ENCODE measurements around the gene ST8SIA1. TPM values are rescaled to one million over a fixed set of nuclear protein-coding genes. Genes with fewer than 3 reads are reported as not detected.

The ST8SIA1 gene
- total RNA-seq, 1 donor from 2014 or later, result 1.5 TPM

DNA sequence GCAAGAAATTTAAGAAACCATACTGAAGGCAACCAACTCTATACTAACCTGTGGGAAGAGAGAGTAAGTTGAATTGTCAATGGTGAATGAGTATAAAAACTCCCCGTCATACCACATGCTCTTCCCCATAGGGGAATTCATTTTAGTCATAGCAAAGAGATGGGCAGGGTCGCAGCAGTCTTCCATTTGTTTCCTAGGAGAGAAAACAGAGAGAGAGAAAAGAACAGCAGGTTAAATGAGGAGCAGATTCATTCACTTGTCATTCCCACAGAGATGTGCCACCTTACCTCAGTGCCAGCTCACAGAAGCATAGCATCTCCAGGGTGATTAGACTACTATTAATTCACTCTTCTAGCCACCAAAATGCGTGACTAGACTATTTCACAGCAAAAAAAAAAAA lies 47.4 kb downstream of the ST8SIA1 start:
- intact Hi-C loops (cut with DNase I), result no loop called here
- DNase-seq (ENCODE audit: low spot score), result no peak

DNA sequence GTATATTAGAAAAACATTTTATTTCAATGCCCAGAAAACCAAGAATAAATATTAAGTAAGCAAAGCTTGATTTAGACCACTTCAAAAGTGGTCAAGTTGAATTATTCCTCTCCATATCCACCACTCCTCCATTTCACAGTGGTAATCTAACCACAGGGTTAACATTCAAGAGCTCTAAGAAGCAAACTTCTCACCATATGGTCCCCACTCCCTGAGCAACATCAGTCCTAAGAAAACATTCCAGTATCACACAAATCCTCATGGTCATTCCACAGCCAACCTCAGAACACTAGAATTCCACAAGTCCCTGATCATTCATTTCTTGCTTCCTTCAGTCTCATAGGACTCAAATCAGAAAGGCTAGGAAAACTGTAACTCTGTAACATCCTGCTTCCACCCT lies 47.9 kb downstream of the ST8SIA1 start:
- DNase-seq (ENCODE audit: low spot score), result no peak
- intact Hi-C loops (cut with DNase I), result no loop called here

- no peak for DNase-seq (ENCODE audit: low spot score)
These were observed 48.7 kb downstream of the ST8SIA1 start for GRCh38 chr12:22285846-22286245.

DNA sequence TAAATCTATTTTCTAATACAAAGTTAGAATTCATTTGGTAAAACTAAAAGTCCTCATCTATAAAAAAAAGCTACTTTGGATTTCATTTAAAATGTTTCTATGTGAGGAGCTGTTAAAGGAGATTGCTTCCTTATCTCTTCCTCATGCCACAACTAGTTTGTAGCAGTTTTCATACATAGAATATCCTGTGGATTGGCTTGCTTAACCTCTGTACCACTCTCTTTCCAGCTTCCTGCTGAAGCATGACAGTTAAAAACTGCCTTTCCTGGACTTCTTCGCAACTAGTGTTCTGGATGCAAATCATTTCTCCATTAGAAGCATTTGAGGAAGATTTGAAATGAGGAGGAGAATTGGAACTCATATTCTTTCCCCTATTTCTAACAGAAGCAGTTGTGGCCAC lies 49.6 kb downstream of the ST8SIA1 start:
- no peak for DNase-seq (ENCODE audit: low spot score)
- intact Hi-C loops (cut with DNase I), result no loop called here

More at GRCh38 chr12:22285846-22286245, 48.7 kb downstream of the ST8SIA1 start:
- intact Hi-C loops (cut with DNase I), result no loop called here

DNA sequence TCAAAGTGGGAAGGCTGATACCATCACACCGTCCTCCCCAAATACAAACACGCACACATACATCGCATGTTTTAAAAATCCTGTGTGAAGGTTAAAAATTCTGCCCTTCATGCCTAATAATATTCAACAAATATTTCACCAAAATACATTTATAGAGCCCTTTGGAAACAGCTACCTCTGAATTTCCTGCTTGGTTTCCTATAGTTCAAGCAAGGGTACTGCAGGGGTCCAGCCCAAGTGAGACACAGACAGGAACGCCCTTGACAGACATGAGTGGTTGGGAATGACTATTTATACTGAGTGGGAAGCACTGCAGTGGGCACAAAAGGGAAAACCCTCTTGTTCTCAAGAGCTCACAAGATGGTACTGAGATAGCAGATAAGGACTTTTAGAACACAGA lies 51.0 kb downstream of the ST8SIA1 start:
- no peak for DNase-seq (ENCODE audit: low spot score)
- intact Hi-C loops (cut with DNase I), result no loop called here

GRCh38 chr12:22283006-22283506 lies 51.5 kb downstream of the ST8SIA1 start:
- DNase-seq (ENCODE audit: low spot score), result no peak
- intact Hi-C loops (cut with DNase I), result no loop called here

DNA sequence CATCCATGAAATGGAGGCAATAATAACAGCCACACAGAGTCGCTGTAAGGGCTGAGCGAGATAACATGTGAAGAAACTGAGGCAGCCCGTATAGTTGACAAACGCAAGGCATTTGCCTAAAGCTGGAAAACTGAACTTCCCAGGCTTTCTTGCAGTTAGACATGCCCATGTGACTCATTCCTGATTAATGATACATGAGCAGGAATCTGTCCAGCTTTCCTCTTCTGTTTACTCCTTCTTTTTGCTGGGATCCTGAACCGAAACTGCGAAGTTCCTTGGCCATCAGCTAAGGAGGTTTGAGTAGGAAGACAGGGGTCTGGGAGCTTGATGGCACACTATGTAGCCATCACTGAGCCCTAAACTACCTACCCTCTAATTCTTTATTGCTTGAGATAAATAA lies 52.2 kb downstream of the ST8SIA1 start:
- intact Hi-C loops (cut with DNase I), result no loop called here
- no peak for DNase-seq (ENCODE audit: low spot score)

GRCh38 chr12:22276867-22277266 lies 57.6 kb downstream of the ST8SIA1 start:
- DNase-seq (ENCODE audit: low spot score), result no peak
- intact Hi-C loops (cut with DNase I), result loop anchor here (5.0 kb wide), 1 partner anchor 35 kb away; no protein-coding TSS in a partner anchor

DNA sequence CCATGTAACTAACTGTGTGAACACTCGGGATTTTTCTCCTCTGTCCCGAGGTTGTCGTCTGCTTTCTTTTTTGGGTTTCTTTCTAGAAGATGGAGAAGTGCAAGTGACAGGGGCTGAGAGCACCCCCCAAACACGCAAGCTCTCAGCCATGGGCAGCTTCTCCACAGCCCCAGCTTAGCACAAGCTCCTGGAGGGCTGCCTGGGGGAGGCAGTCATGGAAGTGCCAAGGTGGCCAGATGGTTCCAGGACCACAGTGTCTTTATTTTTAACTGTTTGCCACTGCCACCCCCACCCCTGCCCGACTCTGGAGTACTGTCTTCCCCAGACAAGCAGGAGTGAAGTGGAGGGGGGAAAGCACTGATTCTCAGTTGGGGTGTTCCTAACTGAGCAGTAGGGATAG lies 58.2 kb downstream of the ST8SIA1 start:
- DNase-seq (ENCODE audit: low spot score), result no peak
- intact Hi-C loops (cut with DNase I), result loop anchor here (5.0 kb wide), 1 partner anchor 36 kb away; no protein-coding TSS in a partner anchor

DNA sequence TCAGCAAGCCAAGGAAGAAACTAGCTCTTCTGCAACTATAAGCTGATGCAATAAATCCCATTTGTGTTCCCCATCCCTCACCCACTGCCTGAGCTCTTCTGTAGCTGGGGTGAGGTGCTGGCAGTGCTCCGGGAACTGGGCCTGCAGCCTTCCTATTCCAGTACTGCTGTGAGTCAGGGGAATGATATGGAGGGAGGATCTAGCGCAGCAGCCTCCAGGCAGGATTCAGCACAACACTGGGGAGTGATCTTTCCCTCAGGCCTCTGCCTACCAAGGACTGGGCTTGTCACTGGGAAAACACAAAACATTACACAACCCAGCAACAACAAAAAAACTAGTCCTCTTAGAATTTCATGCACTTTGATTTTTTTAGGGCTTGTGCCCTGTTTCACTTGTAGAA lies 58.7 kb downstream of the ST8SIA1 start:
- intact Hi-C loops (cut with DNase I), result loop anchor here (5.0 kb wide), 1 partner anchor 36 kb away; no protein-coding TSS in a partner anchor

DNA sequence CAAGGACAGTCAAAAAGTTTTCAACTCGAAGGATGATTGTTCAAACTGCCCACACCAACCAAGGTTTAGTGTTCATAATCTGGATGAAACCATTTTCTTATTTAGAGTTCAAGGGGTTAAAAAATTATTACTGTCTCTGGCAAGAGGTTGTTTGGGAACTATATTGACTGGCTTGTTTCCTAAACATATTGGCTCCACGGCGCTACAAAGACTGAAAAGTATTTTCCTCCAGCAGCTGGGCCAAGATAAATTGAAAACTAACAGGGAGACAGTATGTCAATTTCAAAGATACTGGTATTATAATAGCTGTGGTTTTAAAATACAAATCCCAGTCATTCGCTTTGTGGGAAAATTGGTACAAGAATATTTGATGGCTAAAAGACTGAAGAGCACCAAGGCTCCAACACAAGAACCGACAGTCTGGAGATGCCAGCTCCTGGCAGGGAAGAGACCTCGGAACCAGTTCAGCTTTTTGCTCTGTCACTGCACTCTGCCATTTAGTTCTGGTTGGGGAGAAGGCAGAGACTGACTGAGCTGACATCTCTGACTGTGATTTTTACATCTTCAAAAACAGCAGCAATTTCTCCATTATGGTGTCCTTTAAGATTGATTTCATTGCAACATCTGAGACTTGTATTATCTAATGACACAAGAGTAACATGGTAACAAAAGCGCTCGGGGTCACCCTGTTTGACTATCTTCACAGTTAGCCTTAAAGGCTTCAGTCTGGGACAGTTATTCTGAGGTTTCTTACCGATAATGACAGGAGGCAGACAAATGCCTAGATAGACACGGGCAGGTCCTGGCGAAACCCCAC lies 62.0 kb downstream of the ST8SIA1 start:
- intact Hi-C loops (cut with DNase I), result no loop called here
- no peak for DNase-seq (ENCODE audit: low spot score)

More for the DNA sequence above, 58.7 kb downstream of the ST8SIA1 start:
- DNase-seq (ENCODE audit: low spot score), result peak; percentile 81

- intact Hi-C loops (cut with DNase I), result no loop called here
- no peak for DNase-seq (ENCODE audit: low spot score)
These were observed 63.5 kb downstream of the ST8SIA1 start for GRCh38 chr12:22271023-22271422.

- intact Hi-C loops (cut with DNase I), result no loop called here
- no peak for DNase-seq (ENCODE audit: low spot score)
These were observed 65.5 kb downstream of the ST8SIA1 start for GRCh38 chr12:22268973-22269372.

GRCh38 chr12:22268406-22268805 lies 66.1 kb downstream of the ST8SIA1 start:
- intact Hi-C loops (cut with DNase I), result no loop called here

GRCh38 chr12:22266101-22266500 lies 68.4 kb downstream of the ST8SIA1 start:
- no peak for DNase-seq (ENCODE audit: low spot score)
- intact Hi-C loops (cut with DNase I), result no loop called here

More at GRCh38 chr12:22268406-22268805, 66.1 kb downstream of the ST8SIA1 start:
- no peak for DNase-seq (ENCODE audit: low spot score)

DNA sequence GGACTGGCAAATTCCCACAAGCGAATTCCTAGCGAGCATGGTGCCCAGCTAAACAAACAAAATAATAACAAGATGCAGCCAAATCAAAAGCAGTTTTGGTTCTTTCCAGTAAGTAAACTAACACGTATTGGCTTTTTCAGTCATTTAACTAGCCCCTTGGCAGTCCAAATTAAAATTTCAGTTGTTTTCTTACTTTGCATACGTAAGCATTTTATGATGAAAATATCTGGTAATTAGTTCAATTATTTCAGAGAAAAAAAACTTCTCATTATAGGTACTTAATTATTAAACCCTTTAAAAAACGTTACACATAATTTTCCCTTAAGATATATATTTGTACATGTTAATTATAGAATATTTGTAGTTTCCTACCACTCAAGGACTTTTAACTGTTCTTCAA lies 70.1 kb downstream of the ST8SIA1 start:
- intact Hi-C loops (cut with DNase I), result no loop called here
- no peak for DNase-seq (ENCODE audit: low spot score)

- intact Hi-C loops (cut with DNase I), result no loop called here
- no peak for DNase-seq (ENCODE audit: low spot score)
These were observed 72.2 kb downstream of the ST8SIA1 start for GRCh38 chr12:22262309-22262708.

GRCh38 chr12:22257100-22257499 lies 77.4 kb downstream of the ST8SIA1 start:
- DNase-seq (ENCODE audit: low spot score), result no peak
- intact Hi-C loops (cut with DNase I), result no loop called here

GRCh38 chr12:22256605-22257004 lies 77.9 kb downstream of the ST8SIA1 start:
- DNase-seq (ENCODE audit: low spot score), result no peak
- intact Hi-C loops (cut with DNase I), result no loop called here

DNA sequence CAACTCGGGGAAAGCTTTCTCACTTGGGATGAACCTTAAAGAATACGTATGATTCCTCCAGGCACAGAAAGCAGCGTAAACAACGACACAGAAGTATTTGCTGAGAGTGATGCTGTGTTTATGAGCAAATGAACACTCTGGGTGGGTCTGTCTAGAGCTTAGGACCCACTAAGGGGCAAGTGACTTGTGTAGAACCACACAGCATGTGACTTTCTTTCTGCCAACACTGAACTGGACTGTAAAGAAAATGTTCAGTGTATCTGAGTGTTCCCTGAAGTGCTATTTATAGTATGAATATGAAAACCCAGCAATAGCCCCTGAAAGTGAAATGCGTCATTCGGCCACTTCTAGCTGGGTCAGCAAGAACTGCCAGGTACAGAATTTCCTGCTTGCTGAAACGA lies 78.5 kb downstream of the ST8SIA1 start:
- intact Hi-C loops (cut with DNase I), result no loop called here
- DNase-seq (ENCODE audit: low spot score), result no peak

GRCh38 chr12:22255097-22255496 lies 79.4 kb downstream of the ST8SIA1 start:
- intact Hi-C loops (cut with DNase I), result no loop called here
- no peak for DNase-seq (ENCODE audit: low spot score)
